K562 (cell line): Measurements from ENCODE around the gene AK5.

Experiments
- CTCF ChIP-seq, 3 experiments: IDR thresholded peaks in 2 of 3; conservative IDR thresholded peaks in 1 of 3; 2 replicates each; pipeline ENCODE4 v1.5.1; 2011 to 2012; ENCODE audit warnings: low read length in 3 of 3, mild to moderate bottlenecking in 3 of 3, control low read depth in 2 of 3, improper control_type of control experiment in 1 of 3, inconsistent platforms in 1 of 3, low read depth in 1 of 3, mixed read lengths in 1 of 3, moderate library complexity in 1 of 3; ENCODE audit not compliant: insufficient read depth in 2 of 3
- ELK3 ChIP-seq: fragments of 450-650 bp; formaldehyde crosslinking; IDR thresholded peaks from 2 replicates; pipeline ENCODE4 v1.4.0; 2020; ENCODE audit warnings: mild to moderate bottlenecking
- EZH2 ChIP-seq: IDR thresholded peaks from 2 replicates; pipeline ENCODE4 v1.6.1; 2012; ENCODE audit warnings: low read depth, mild to moderate bottlenecking, inconsistent platforms, low read length, borderline replicate concordance
- FOXP4 ChIP-seq: sonication (generic); formaldehyde crosslinking; IDR thresholded peaks from 2 replicates; pipeline ENCODE4 v1.8.0; 2022; ENCODE audit warnings: mild to moderate bottlenecking, missing genetic modification reagents, borderline replicate concordance
- IRF2 ChIP-seq: sonication (generic); formaldehyde crosslinking; IDR thresholded peaks from 2 replicates; pipeline ENCODE4 v1.8.1; 2022; ENCODE audit warnings: mild to moderate bottlenecking, missing genetic modification reagents
- MTA3 ChIP-seq: fragments of 450-650 bp; formaldehyde crosslinking; IDR thresholded peaks from 2 replicates; pipeline ENCODE4 v1.6.1; 2017; ENCODE audit warnings: mild to moderate bottlenecking, borderline replicate concordance
- MTF1 ChIP-seq: fragments of 250-450 bp; sonication (Bioruptor Pico); IDR thresholded peaks from 2 replicates; pipeline ENCODE4 v1.9.0; 2021; ENCODE audit warnings: moderate library complexity, mild to moderate bottlenecking, inconsistent platforms, borderline replicate concordance
- PREB ChIP-seq: sonication (generic); formaldehyde crosslinking; IDR thresholded peaks from 2 replicates; pipeline ENCODE4 v1.8.1; 2023; ENCODE audit warnings: mild to moderate bottlenecking, missing genetic modification reagents
- SP2 ChIP-seq: IDR thresholded peaks from 2 replicates; pipeline ENCODE4 v1.6.1; 2011; ENCODE audit warnings: mild to moderate bottlenecking, low read depth, low read length, moderate library complexity; ENCODE audit not compliant: poor library complexity, severe bottlenecking; ENCODE audit errors: extremely low read depth
- ZNF140 ChIP-seq: fragments of 250-450 bp; sonication (Bioruptor Pico); IDR thresholded peaks from 2 replicates; pipeline ENCODE4 v1.8.0; 2021; ENCODE audit warnings: moderate library complexity, mild to moderate bottlenecking, inconsistent platforms
- ZNF592 ChIP-seq: fragments of 450-650 bp; IDR thresholded peaks from 2 replicates; pipeline ENCODE4 v1.6.1; 2017; ENCODE audit warnings: antibody characterized with exemption, mild to moderate bottlenecking
- ZNF778 ChIP-seq: fragments of 450-650 bp; formaldehyde crosslinking; IDR thresholded peaks from 2 replicates; pipeline ENCODE4 v1.4.0; 2020; ENCODE audit warnings: mild to moderate bottlenecking, moderate library complexity

GRCh38 chr1:77476475-77476874, 194.7 kb downstream of the AK5 start:
- TF ChIP-seq SP2 (no peak), IRF2 (no peak), ZNF592 (no peak), CTCF (IDR thresholded peaks at IDR 0.05 in 2 of 3, conservative IDR thresholded peaks at IDR 0.05 in 1 of 3; ENCODE audit: insufficient read depth in 2 of 3, low read depth in 1 of 3, low read length in 3 of 3) (no peak), MTA3 (no peak), ZNF140 (no peak), MTF1 (CRISPR knock-in tag) (no peak), EZH2 (no peak), FOXP4 (CRISPR knock-in tag) (no peak), ZNF778 (CRISPR knock-in tag) (no peak), PREB (no peak), ELK3 (CRISPR knock-in tag) (no peak)
